K562 (cell line): ENCODE data around the gene CCR2. TPM values are rescaled to one million over a fixed set of nuclear protein-coding genes. Genes with fewer than 3 reads are reported as not detected.
A peak's percentile ranks its signal among the peaks of the same experiment; 100 is the strongest.

Experiments used
- ATF4 ChIP-seq: fragments of 450-650 bp; formaldehyde crosslinking; IDR thresholded peaks from 2 replicates; pipeline ENCODE4 v1.4.0; 2022; ENCODE audit warnings: mild to moderate bottlenecking, moderate library complexity
- CEBPB ChIP-seq: fragments of 450-650 bp; IDR thresholded peaks from 2 replicates; pipeline ENCODE4 v1.6.1; 2016; ENCODE audit warnings: missing genetic modification characterization, missing compliant biosample characterization
- MLLT1 ChIP-seq, 2 experiments: fragments of 450-650 bp; IDR thresholded peaks; 2 replicates each; pipeline ENCODE4 v1.6.1; 2016
- NFIX ChIP-seq: fragments of 250-450 bp; sonication (Bioruptor Pico); IDR thresholded peaks from 2 replicates; pipeline ENCODE4 v1.4.0; 2020; ENCODE audit warnings: low read depth, mild to moderate bottlenecking, moderate library complexity
- PRDM10 ChIP-seq: fragments of 450-650 bp; IDR thresholded peaks from 2 replicates; pipeline ENCODE4 v1.6.1; 2018; ENCODE audit not compliant: partially characterized antibody
- PTTG1 ChIP-seq: fragments of 450-650 bp; IDR thresholded peaks from 2 replicates; pipeline ENCODE4 v1.6.1; 2016; ENCODE audit warnings: low read depth, mild to moderate bottlenecking, missing genetic modification characterization, missing compliant biosample characterization
- REST ChIP-seq, 2 experiments: fragments of 450-650 bp; formaldehyde crosslinking in 1 of 2; IDR thresholded peaks; 2 replicates each; pipeline versions ENCODE4 v1.4.0 to v1.6.1; 2014 to 2020; ENCODE audit warnings: mild to moderate bottlenecking in 2 of 2, borderline replicate concordance in 1 of 2, low read depth in 1 of 2
- SFPQ ChIP-seq: fragments of 200-400 bp; formaldehyde crosslinking; IDR thresholded peaks from 2 replicates; pipeline ENCODE4 v1.6.1; 2017; ENCODE audit warnings: mild to moderate bottlenecking, low read depth, low read length, moderate library complexity
- XRCC5 ChIP-seq: fragments of 200-400 bp; formaldehyde crosslinking; IDR thresholded peaks from 2 replicates; pipeline ENCODE4 v1.6.1; 2017; ENCODE audit warnings: low read depth, mild to moderate bottlenecking, low read length
- ZNF143 ChIP-seq: sonication (generic); formaldehyde crosslinking; IDR thresholded peaks from 2 replicates; pipeline ENCODE4 v1.9.0; 2022; ENCODE audit warnings: mild to moderate bottlenecking, missing genetic modification reagents
- polyA plus RNA-seq, 8 experiments: library from polyadenylated mRNA; depleted of rRNA in 4 of 8; stranded (reverse) in 5 of 8; unstranded in 3 of 8; fragments of >200 nt; fragmentation: Nextera tagmentation in 2 of 8; fragmentation: Illumina TruSeq in 1 of 8; extraction: Ambion mirVana in 2 of 8; extraction: Trizol in 1 of 8; gene quantifications; 2 replicates each; pipeline versions ENCODE4 v1.2.1 to v1.2.3, GENCODE V29; 2011 to 2014; ENCODE audit warnings: inconsistent platforms in 1 of 8, missing spikeins in 1 of 8
- total RNA-seq, 7 experiments: library from RNA; depleted of rRNA in 6 of 7; stranded (reverse); fragments of >200 nt in 6 of 7; fragmentation: Illumina TruSeq in 2 of 7; extraction: Trizol in 2 of 7; gene quantifications; 2 replicates each; pipeline versions ENCODE4 v1.2.1 to v1.2.3, GENCODE V29; 2011 to 2021; ENCODE audit warnings: low replicate concordance in 1 of 7

CCR2 gene
- total and polyA plus RNA-seq, 9 of the 15 experiments (the other 6 are each of a cell fraction or from before 2014, with no cell fraction given), result not detected

- TF ChIP-seq REST (IDR thresholded peaks at IDR 0.05; ENCODE audit: borderline replicate concordance) (peak; percentile 56), REST (CRISPR knock-in tag; IDR thresholded peaks at IDR 0.05; ENCODE audit: low read depth) (no peak), PRDM10 (no peak), PTTG1 (tag) (no peak), XRCC5 (no peak), MLLT1 (IDR thresholded peaks at IDR 0.05) (no peak), NFIX (CRISPR knock-in tag) (no peak), ATF4 (CRISPR knock-in tag) (no peak), ZNF143 (CRISPR knock-in tag) (no peak), SFPQ (no peak), CEBPB (tag) (no peak)
These were observed 32.3 kb downstream of the CCR2 start (continued) for GRCh38 chr3:46386205-46386604.
